ENCODE results near the gene KDM4B. TPM values are rescaled to one million over a fixed set of nuclear protein-coding genes. Genes with fewer than 3 reads are reported as not detected.
A peak's percentile ranks its signal among the peaks of the same experiment; 100 is the strongest.

KDM4B gene
- total and polyA plus RNA-seq, 9 of the 15 experiments (the other 6 are each of a cell fraction or from before 2014, with no cell fraction given) = 0.21 to 29.9 (median 7.3) TPM

DNA sequence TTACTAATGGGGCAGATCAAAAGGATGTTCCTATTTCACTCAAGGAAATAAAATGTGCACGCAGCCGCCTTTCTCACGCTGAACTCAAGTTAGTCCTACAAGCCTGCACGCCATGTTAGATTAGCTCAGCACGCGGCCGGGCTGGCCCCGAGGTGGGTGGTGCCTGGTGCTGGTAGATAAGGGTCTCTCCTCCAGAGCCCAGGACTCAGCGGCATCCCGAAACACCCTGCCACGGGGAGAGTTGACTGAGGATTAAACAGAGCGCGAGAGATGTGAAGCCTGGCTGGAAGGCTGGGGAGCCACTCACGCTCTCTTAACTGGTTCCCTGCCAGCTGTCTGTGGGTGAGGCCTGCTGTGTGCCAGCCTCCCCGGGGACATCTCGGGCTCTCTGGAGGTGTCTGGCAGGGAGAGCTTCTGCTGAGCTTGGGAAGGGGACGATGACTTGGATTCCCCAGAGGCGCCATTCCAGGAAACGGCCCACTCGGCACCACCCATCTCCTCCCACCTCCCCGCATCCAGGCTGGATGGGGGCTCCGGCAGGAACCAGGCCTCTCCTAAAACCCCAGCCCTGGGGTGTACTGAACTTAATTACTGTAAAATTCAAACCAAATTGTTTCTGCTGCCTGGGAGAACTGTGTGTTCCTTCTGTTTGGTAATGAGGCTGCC lies 122.2 kb downstream of the KDM4B start (continued):
- TF ChIP-seq BRD4 (IDR thresholded peaks at IDR 0.05) (peak; percentile 71; the same call in 1 of the 2 replicates), ZFP36 (IDR thresholded peaks at IDR 0.05; ENCODE audit: low read depth, low read length, partially characterized antibody) (no peak), CBX1 (IDR thresholded peaks at IDR 0.05; ENCODE audit: low read depth) (no peak), SMAD4 (CRISPR knock-in tag; conservative IDR thresholded peaks at IDR 0.05) (peak; percentile 91), CHD4 (IDR thresholded peaks at IDR 0.05; ENCODE audit: insufficient read depth, insufficient replicate concordance, low read depth, low read length, poor library complexity, severe bottlenecking) (no peak), ZNF785 (CRISPR knock-in tag; IDR thresholded peaks at IDR 0.05) (no peak), RERE (CRISPR knock-in tag; IDR thresholded peaks at IDR 0.05; ENCODE audit: borderline replicate concordance) (no peak), ZNF668 (CRISPR knock-in tag; IDR thresholded peaks at IDR 0.05) (peak; percentile 69; the same call in 1 of the 2 replicates), PPARD (CRISPR knock-in tag; IDR thresholded peaks at IDR 0.05) (no peak), SRSF9 (IDR thresholded peaks at IDR 0.05; ENCODE audit: borderline replicate concordance, low read depth, low read length) (no peak)
- TF ChIP-seq, protein P1, sequence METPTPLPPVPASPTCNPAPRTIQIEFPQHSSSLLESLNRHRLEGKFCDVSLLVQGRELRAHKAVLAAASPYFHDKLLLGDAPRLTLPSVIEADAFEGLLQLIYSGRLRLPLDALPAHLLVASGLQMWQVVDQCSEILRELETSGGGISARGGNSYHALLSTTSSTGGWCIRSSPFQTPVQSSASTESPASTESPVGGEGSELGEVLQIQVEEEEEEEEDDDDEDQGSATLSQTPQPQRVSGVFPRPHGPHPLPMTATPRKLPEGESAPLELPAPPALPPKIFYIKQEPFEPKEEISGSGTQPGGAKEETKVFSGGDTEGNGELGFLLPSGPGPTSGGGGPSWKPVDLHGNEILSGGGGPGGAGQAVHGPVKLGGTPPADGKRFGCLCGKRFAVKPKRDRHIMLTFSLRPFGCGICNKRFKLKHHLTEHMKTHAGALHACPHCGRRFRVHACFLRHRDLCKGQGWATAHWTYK (CRISPR knock-in tag; IDR thresholded peaks at IDR 0.05) = peak; percentile 6; the same call in 1 of the 2 replicates
- TF ChIP-seq, protein P2, sequence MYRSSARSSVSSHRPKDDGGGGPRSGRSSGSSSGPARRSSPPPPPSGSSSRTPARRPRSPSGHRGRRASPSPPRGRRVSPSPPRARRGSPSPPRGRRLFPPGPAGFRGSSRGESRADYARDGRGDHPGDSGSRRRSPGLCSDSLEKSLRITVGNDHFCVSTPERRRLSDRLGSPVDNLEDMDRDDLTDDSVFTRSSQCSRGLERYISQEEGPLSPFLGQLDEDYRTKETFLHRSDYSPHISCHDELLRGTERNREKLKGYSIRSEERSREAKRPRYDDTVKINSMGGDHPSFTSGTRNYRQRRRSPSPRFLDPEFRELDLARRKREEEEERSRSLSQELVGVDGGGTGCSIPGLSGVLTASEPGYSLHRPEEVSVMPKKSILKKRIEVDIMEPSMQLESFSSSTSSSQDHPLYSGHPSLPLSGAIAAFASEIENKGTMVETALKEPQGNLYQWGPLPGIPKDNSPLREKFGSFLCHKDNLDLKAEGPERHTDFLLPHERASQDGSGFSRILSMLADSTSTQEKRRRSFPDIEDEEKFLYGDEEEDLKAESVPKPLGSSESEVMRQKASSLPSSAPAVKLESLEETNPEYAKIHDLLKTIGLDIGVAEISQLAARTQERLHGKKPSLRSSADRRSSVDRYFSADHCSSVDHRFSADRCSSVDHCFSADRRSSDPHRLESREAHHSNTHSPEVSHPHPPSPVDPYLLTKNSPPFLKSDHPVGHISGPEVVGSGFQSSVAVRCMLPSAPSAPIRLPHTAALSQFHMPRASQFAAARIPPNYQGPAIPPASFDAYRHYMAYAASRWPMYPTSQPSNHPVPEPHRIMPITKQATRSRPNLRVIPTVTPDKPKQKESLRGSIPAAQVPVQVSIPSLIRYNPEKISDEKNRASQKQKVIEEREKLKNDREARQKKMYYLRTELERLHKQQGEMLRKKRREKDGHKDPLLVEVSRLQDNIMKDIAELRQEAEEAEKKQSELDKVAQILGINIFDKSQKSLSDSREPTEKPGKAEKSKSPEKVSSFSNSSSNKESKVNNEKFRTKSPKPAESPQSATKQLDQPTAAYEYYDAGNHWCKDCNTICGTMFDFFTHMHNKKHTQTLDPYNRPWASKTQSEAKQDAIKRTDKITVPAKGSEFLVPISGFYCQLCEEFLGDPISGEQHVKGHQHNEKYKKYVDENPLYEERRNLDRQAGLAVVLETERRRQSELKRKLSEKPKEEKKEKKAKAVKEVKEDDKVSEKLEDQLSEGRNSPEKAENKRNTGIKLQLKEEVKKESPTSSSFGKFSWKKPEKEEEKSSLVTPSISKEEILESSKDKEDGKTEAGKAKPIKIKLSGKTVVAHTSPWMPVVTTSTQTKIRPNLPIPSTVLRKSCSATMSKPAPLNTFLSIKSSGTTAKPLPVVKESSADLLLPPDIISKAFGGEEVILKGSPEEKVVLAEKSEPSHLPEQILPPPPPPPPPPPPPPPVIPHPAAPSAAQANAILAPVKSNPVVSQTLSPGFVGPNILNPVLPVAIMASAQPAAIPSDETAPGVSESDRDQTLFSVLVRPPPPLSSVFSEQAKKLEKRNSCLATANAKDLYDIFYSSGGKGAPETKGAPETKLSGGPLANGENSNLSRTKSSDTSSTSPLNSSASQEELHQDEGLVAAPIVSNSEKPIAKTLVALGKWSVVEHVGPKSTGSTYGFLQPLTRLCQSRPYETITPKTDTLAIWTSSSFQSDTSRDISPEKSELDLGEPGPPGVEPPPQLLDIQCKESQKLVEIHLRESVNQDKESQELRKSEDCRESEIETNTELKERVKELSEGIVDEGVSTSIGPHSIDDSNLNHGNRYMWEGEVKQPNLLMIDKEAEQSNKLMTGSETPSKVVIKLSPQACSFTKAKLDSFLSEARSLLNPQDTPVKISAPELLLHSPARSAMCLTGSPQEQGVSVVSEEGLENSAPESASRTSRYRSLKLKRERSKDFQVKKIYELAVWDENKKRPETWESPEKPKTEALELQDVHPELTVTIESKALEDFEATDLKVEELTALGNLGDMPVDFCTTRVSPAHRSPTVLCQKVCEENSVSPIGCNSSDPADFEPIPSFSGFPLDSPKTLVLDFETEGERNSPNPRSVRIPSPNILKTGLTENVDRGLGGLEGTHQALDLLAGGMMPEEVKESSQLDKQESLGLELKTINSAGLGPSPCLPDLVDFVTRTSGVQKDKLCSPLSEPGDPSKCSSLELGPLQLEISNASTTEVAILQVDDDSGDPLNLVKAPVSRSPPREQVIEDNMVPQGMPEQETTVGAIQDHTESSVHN (IDR thresholded peaks at IDR 0.05; ENCODE audit: borderline replicate concordance in 1 of 2, low read depth in 1 of 2) = no peak
